ENCODE measurements around the gene LPAR1. TPM values are rescaled to one million over a fixed set of nuclear protein-coding genes. Genes with fewer than 3 reads are reported as not detected.

The LPAR1 gene
- total and polyA plus RNA-seq, 2 donors (not counting 1 experiment from before 2014, with no cell fraction given) = 222 to 240 TPM

GRCh38 chr9:110887276-110887675 is 151.0 kb downstream of the LPAR1 start:
- Histone ChIP-seq H2AFZ (ENCODE audit: low read length) (no peak overlapping the region), H3K36me3 (ENCODE audit: control insufficient read depth, insufficient read depth, low read length) (peaks cover 3% of the 10 kb centered on the region), H3K79me2 (ENCODE audit: control insufficient read depth, insufficient read depth, low read length) (peaks cover 68% of the 10 kb centered on the region), H3K27me3 (ENCODE audit: control insufficient read depth, insufficient read depth, low read length) (no peaks in the 10 kb centered on the region), H4K20me1 (ENCODE audit: control insufficient read depth, extremely low read depth, insufficient read depth, low read length) (no peaks in the 10 kb centered on the region), H3K27ac (ENCODE audit: insufficient read depth, low read length) (peak overlapping the region; percentile 70), H3K4me1 (ENCODE audit: control insufficient read depth, extremely low read depth, insufficient read depth, low read length) (peaks cover 10% of the 10 kb centered on the region), H3K4me3 (replicated peaks in 1 of 4; ENCODE audit: control extremely low read depth in 1 of 4, insufficient read depth in 1 of 4, low read depth in 3 of 4, low read length in 4 of 4) (no peak overlapping the region), H3K9me3 (ENCODE audit: control insufficient read depth, insufficient read depth, low read depth, low read length) (no peaks in the 10 kb centered on the region), H3K9ac (ENCODE audit: insufficient read depth, low read length) (no peak overlapping the region), H3K4me2 (ENCODE audit: extremely low read depth, insufficient read depth, low read length) (peak overlapping the region; percentile 83)
- TF ChIP-seq, protein P1, sequence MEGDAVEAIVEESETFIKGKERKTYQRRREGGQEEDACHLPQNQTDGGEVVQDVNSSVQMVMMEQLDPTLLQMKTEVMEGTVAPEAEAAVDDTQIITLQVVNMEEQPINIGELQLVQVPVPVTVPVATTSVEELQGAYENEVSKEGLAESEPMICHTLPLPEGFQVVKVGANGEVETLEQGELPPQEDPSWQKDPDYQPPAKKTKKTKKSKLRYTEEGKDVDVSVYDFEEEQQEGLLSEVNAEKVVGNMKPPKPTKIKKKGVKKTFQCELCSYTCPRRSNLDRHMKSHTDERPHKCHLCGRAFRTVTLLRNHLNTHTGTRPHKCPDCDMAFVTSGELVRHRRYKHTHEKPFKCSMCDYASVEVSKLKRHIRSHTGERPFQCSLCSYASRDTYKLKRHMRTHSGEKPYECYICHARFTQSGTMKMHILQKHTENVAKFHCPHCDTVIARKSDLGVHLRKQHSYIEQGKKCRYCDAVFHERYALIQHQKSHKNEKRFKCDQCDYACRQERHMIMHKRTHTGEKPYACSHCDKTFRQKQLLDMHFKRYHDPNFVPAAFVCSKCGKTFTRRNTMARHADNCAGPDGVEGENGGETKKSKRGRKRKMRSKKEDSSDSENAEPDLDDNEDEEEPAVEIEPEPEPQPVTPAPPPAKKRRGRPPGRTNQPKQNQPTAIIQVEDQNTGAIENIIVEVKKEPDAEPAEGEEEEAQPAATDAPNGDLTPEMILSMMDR (conservative IDR thresholded peaks at IDR 0.05 in 1 of 2, IDR thresholded peaks at IDR 0.05 in 1 of 2; ENCODE audit: low read depth in 1 of 2, low read length in 2 of 2) = no peak
- TF ChIP-seq EZH2 (IDR thresholded peaks at IDR 0.05; ENCODE audit: low read length, missing control alignments) = no peak
- DNase-seq (ENCODE audit: low read depth in 2 of 2) = no peak

DNA sequence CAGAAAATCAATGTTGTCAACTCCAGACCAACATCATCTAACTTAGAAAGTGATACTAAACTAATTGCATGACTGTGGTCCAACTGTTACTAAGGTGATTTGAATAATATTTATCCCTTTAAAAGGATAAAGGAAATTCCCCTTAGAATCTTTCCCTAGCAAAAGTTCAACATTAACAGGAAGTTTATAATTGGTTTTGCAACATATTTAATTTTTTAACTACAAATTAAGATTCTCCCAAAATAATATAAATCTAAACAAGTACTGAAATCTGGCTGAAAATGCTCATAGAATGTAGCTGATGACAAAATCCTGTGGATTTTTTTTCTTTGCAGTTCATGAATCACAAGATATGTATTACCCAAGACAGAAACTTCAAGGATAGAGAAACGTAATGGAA is 151.4 kb downstream of the LPAR1 start:
- H3K9ac ChIP-seq (ENCODE audit: insufficient read depth, low read length) = no peak overlapping the region
- DNase-seq (ENCODE audit: low read depth in 2 of 2) = peak; percentile 19 to 78
- H3K36me3 ChIP-seq (ENCODE audit: control insufficient read depth, insufficient read depth, low read length) = peaks cover 3% of the 10 kb centered on the region
- H2AFZ ChIP-seq (ENCODE audit: low read length) = no peak overlapping the region
- no peaks in the 10 kb centered on the region for H3K27me3 ChIP-seq (ENCODE audit: control insufficient read depth, insufficient read depth, low read length)
- H3K9me3 ChIP-seq (ENCODE audit: control insufficient read depth, insufficient read depth, low read depth, low read length) = no peaks in the 10 kb centered on the region
- H3K27ac ChIP-seq (ENCODE audit: insufficient read depth, low read length) = peak overlapping the region; percentile 70
- H3K79me2 ChIP-seq (ENCODE audit: control insufficient read depth, insufficient read depth, low read length) = peaks cover 73% of the 10 kb centered on the region
- H3K4me3 ChIP-seq (replicated peaks in 1 of 4; ENCODE audit: control extremely low read depth in 1 of 4, insufficient read depth in 1 of 4, low read depth in 3 of 4, low read length in 4 of 4) = no peak overlapping the region
- no peaks in the 10 kb centered on the region for H4K20me1 ChIP-seq (ENCODE audit: control insufficient read depth, extremely low read depth, insufficient read depth, low read length)
- TF ChIP-seq, protein P1 (conservative IDR thresholded peaks at IDR 0.05 in 1 of 2, IDR thresholded peaks at IDR 0.05 in 1 of 2; ENCODE audit: low read depth in 1 of 2, low read length in 2 of 2) = no peak
- TF ChIP-seq EZH2 (IDR thresholded peaks at IDR 0.05; ENCODE audit: low read length, missing control alignments) = no peak
- H3K4me1 ChIP-seq (ENCODE audit: control insufficient read depth, extremely low read depth, insufficient read depth, low read length) = peaks cover 10% of the 10 kb centered on the region
- H3K4me2 ChIP-seq (ENCODE audit: extremely low read depth, insufficient read depth, low read length) = no peak overlapping the region

DNA sequence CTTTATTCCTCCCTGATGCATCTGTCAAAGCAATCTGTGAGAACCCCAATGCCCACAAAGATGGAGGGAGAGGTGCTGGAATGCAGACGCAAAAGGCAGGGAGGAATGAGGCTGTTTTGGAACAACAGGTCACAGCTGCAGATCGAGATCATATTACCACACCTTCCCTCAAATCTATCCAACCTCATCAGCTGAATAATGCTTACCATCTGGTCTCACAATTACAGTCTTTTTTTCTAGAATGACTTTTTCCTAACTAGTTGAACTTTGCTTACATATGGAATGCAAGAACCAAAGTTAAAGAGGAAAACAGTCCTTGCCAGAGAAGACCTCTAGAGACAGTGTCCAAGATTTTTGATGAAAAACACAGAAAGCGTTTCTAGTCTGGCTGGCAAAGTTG is 158.1 kb downstream of the LPAR1 start:
- no peak overlapping the region for H3K4me3 ChIP-seq (replicated peaks in 1 of 4; ENCODE audit: control extremely low read depth in 1 of 4, insufficient read depth in 1 of 4, low read depth in 3 of 4, low read length in 4 of 4)
- no peaks in the 10 kb centered on the region for H3K27me3 ChIP-seq (ENCODE audit: control insufficient read depth, insufficient read depth, low read length)
- H4K20me1 ChIP-seq (ENCODE audit: control insufficient read depth, extremely low read depth, insufficient read depth, low read length) = no peaks in the 10 kb centered on the region
- peak overlapping the region; percentile 62 for H3K27ac ChIP-seq (ENCODE audit: insufficient read depth, low read length)
- H3K9me3 ChIP-seq (ENCODE audit: control insufficient read depth, insufficient read depth, low read depth, low read length) = no peaks in the 10 kb centered on the region
- DNase-seq (ENCODE audit: low read depth in 2 of 2) = peak; percentile 83 to 93
- no peak for TF ChIP-seq EZH2 (IDR thresholded peaks at IDR 0.05; ENCODE audit: low read length, missing control alignments)
- TF ChIP-seq, protein P1 (conservative IDR thresholded peaks at IDR 0.05 in 1 of 2, IDR thresholded peaks at IDR 0.05 in 1 of 2; ENCODE audit: low read depth in 1 of 2, low read length in 2 of 2) = no peak
- no peak overlapping the region for H2AFZ ChIP-seq (ENCODE audit: low read length)
- no peak overlapping the region for H3K9ac ChIP-seq (ENCODE audit: insufficient read depth, low read length)
- peaks cover 75% of the 10 kb centered on the region for H3K79me2 ChIP-seq (ENCODE audit: control insufficient read depth, insufficient read depth, low read length)
- peaks cover 7% of the 10 kb centered on the region for H3K4me1 ChIP-seq (ENCODE audit: control insufficient read depth, extremely low read depth, insufficient read depth, low read length)
- peaks cover 3% of the 10 kb centered on the region for H3K36me3 ChIP-seq (ENCODE audit: control insufficient read depth, insufficient read depth, low read length)
- H3K4me2 ChIP-seq (ENCODE audit: extremely low read depth, insufficient read depth, low read length) = no peak overlapping the region

Data from fibroblast of lung (primary cell).